HepG2 (cell line): ENCODE data around the gene ENPP1.

Source experiments
- ERF ChIP-seq: IDR thresholded peaks from 2 replicates; pipeline ENCODE4 v1.6.1; 2018; ENCODE audit warnings: missing biosample characterization, missing genetic modification reagents
- FOXK2 ChIP-seq: fragments of 450-650 bp; IDR thresholded peaks from 2 replicates; pipeline ENCODE4 v1.6.1; 2016
- KLF16 ChIP-seq, 2 experiments: sonication (generic) in 1 of 2; formaldehyde crosslinking in 1 of 2; IDR thresholded peaks; 2 replicates each; pipeline versions ENCODE4 v1.6.1 to v1.8.0; 2016 to 2023; ENCODE audit warnings: missing genetic modification reagents in 2 of 2, missing compliant biosample characterization in 1 of 2
- NFATC3 ChIP-seq: sonication (generic); formaldehyde crosslinking; IDR thresholded peaks from 2 replicates; pipeline ENCODE4 v1.5.1; 2020; ENCODE audit warnings: mild to moderate bottlenecking, missing genetic modification reagents
- NFYB ChIP-seq: sonication (generic); formaldehyde crosslinking; IDR thresholded peaks from 2 replicates; pipeline ENCODE4 v1.4.0; 2020; ENCODE audit warnings: missing genetic modification reagents
- ZBTB40 ChIP-seq, 2 experiments: fragments of 450-650 bp in 1 of 2; sonication (generic) in 1 of 2; formaldehyde crosslinking in 1 of 2; IDR thresholded peaks; 2 replicates each; pipeline versions ENCODE4 v1.6.1 to v1.8.0; 2016 to 2022; ENCODE audit warnings: antibody characterized with exemption in 1 of 2, mild to moderate bottlenecking in 1 of 2, missing genetic modification reagents in 1 of 2
- ZNF232 ChIP-seq: sonication (generic); formaldehyde crosslinking; IDR thresholded peaks from 2 replicates; pipeline ENCODE4 v1.4.0; 2020; ENCODE audit warnings: missing genetic modification reagents, borderline replicate concordance
- ZNF780A ChIP-seq: sonication (generic); formaldehyde crosslinking; IDR thresholded peaks from 2 replicates; pipeline ENCODE4 v1.8.0; 2022; ENCODE audit warnings: mild to moderate bottlenecking, missing genetic modification reagents, moderate library complexity
- TF ChIP-seq, protein P1 (sequence below): IDR thresholded peaks from 2 replicates; pipeline ENCODE4 v1.6.1; 2012; ENCODE audit warnings: inconsistent platforms

DNA sequence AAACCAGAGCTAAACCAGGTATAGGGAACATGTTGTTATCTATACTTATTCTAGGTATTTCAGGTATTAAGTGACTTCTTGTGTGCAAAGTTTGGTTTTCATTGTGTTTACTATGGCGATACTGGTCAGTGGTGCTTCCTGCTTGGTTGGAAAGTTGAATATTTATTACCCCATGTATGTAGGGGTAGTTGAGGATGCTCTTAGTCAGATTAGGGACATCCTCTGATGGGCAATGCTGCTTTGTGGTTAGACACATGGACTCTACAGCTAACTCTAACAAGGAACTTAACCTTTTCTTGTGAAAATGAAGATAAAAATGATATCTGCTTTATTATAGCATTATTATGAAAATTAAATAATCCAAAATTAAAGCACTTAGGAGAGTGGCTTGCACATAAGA, 44.1 kb upstream of the ENPP1 start:
- TF ChIP-seq ZNF232 (CRISPR knock-in tag) = no peak
- no peak for TF ChIP-seq ZNF780A (CRISPR knock-in tag)
- no peak for TF ChIP-seq KLF16 (CRISPR knock-in tag; IDR thresholded peaks at IDR 0.05)
- TF ChIP-seq FOXK2 = no peak
- TF ChIP-seq NFYB (CRISPR knock-in tag) = no peak
- no peak for TF ChIP-seq NFATC3 (CRISPR knock-in tag)
- TF ChIP-seq, protein P1, sequence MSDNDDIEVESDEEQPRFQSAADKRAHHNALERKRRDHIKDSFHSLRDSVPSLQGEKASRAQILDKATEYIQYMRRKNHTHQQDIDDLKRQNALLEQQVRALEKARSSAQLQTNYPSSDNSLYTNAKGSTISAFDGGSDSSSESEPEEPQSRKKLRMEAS = no peak
- no peak for TF ChIP-seq ERF (CRISPR knock-in tag)
- no peak for TF ChIP-seq ZBTB40 (IDR thresholded peaks at IDR 0.05)
- TF ChIP-seq ZBTB40 (CRISPR knock-in tag; IDR thresholded peaks at IDR 0.05) = no peak
